ENCODE measurements around the gene GALNT17.
"Not testable (repeated sequence)": the region's sequence is repeated elsewhere in the genome, so short reads cannot be mapped to it uniquely, and the experiment has no call there.

Gene GALNT17

GRCh38 chr7:71237945-71238344, 106.0 kb downstream of the GALNT17 start:
- no peak for DNase-seq

GRCh38 chr7:71238581-71239295, 106.8 kb downstream of the GALNT17 start:
- DNase-seq, result no peak

- DNase-seq, result no peak
Observed at GRCh38 chr7:71239586-71240268, 107.8 kb downstream of the GALNT17 start.

- no peak for DNase-seq
Observed at GRCh38 chr7:71243736-71244410, 111.9 kb downstream of the GALNT17 start.

GRCh38 chr7:71245038-71245437, 113.1 kb downstream of the GALNT17 start:
- no peak for DNase-seq

- DNase-seq, result peak; percentile 11
Observed at GRCh38 chr7:71251706-71252105, 119.8 kb downstream of the GALNT17 start.

GRCh38 chr7:71254751-71255150, 122.8 kb downstream of the GALNT17 start:
- DNase-seq, result no peak

GRCh38 chr7:71255537-71256178, 123.7 kb downstream of the GALNT17 start:
- no peak for DNase-seq

GRCh38 chr7:71261066-71261465, 129.1 kb downstream of the GALNT17 start:
- DNase-seq, result no peak

- DNase-seq, result not testable (repeated sequence)
Observed at GRCh38 chr7:71262834-71263233, 130.9 kb downstream of the GALNT17 start.

GRCh38 chr7:71264005-71264404, 132.1 kb downstream of the GALNT17 start:
- DNase-seq, result no peak

- no peak for DNase-seq
Observed at GRCh38 chr7:71266912-71267311, 135.0 kb downstream of the GALNT17 start.

GRCh38 chr7:71267734-71268469, 136.0 kb downstream of the GALNT17 start:
- DNase-seq, result no peak

GRCh38 chr7:71270558-71270957, 138.6 kb downstream of the GALNT17 start:
- no peak for DNase-seq

- no peak for DNase-seq
Observed at GRCh38 chr7:71271203-71271602, 139.3 kb downstream of the GALNT17 start.

- DNase-seq, result no peak
Observed at GRCh38 chr7:71272509-71273490, 140.9 kb downstream of the GALNT17 start.

- DNase-seq, result no peak
Observed at GRCh38 chr7:71278257-71278656, 146.3 kb downstream of the GALNT17 start.

- DNase-seq, result no peak
Observed at GRCh38 chr7:71281261-71281660, 149.3 kb downstream of the GALNT17 start.

- no peak for DNase-seq
Observed at GRCh38 chr7:71283802-71284201, 151.9 kb downstream of the GALNT17 start.

- no peak for DNase-seq
Observed at GRCh38 chr7:71285571-71286145, 153.7 kb downstream of the GALNT17 start.

GRCh38 chr7:71286336-71286735, 154.4 kb downstream of the GALNT17 start:
- no peak for DNase-seq

Measured in NCI-H69 (cell line).